ENCODE measurements around the gene CPS1.

DNA sequence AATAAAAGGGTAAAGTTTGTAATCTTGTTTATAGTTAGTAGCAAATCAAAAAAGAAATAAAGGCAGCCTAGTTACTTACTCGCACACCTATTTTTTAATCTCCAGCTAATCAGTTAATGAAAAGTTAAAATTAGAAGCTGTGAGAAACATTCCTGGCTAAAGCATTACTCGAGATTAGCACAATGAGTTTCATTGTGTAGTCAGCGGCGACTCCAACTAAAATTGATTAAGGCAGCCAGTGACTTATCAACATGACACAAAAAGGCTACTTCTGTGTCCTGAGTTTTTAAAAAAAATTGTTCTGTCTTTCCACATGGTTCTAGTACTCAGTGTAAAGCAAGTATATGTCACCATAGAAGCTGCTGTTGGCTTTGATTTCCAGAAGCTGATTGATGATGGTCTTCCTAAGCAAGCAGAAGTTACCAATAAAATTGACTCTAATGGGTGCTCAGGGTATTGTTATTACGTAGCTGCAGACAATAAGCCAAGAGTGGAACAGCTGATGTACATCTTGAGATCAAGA is 159.2 kb downstream of the CPS1 start:
- TF ChIP-seq, protein P1, sequence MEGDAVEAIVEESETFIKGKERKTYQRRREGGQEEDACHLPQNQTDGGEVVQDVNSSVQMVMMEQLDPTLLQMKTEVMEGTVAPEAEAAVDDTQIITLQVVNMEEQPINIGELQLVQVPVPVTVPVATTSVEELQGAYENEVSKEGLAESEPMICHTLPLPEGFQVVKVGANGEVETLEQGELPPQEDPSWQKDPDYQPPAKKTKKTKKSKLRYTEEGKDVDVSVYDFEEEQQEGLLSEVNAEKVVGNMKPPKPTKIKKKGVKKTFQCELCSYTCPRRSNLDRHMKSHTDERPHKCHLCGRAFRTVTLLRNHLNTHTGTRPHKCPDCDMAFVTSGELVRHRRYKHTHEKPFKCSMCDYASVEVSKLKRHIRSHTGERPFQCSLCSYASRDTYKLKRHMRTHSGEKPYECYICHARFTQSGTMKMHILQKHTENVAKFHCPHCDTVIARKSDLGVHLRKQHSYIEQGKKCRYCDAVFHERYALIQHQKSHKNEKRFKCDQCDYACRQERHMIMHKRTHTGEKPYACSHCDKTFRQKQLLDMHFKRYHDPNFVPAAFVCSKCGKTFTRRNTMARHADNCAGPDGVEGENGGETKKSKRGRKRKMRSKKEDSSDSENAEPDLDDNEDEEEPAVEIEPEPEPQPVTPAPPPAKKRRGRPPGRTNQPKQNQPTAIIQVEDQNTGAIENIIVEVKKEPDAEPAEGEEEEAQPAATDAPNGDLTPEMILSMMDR (IDR thresholded peaks at IDR 0.05): no peak
- TF ChIP-seq POLR2A (IDR thresholded peaks at IDR 0.05) (no peak), POLR2AphosphoS5 (IDR thresholded peaks at IDR 0.05; ENCODE audit: insufficient read depth in 1 of 2, low read depth in 1 of 2) (no peak)
